GM23338 (cell line): ENCODE data around the gene TBC1D19.

Source experiments
- CTCF ChIP-seq, 2 experiments: fragments of 200-600 bp in 1 of 2; sonication (generic) in 1 of 2; conservative IDR thresholded peaks; 2 replicates each; pipeline versions ENCODE4 v1.5.1 to v1.6.1; 2016 to 2017; ENCODE audit warnings: antibody characterized with exemption in 2 of 2, low read depth in 2 of 2, mild to moderate bottlenecking in 2 of 2, moderate library complexity in 1 of 2
- EZH2 ChIP-seq: fragments of 200-600 bp; sonication (generic); IDR thresholded peaks from one replicate; pipeline ENCODE4 v1.8.0; 2017; ENCODE audit warnings: antibody characterized with exemption, mild to moderate bottlenecking, low read depth; ENCODE audit not compliant: unreplicated experiment
- EZH2phosphoT487 ChIP-seq: fragments of 200-600 bp; sonication (generic); IDR thresholded peaks from one replicate; pipeline ENCODE4 v1.8.1; 2018; ENCODE audit warnings: antibody characterized with exemption; ENCODE audit not compliant: unreplicated experiment
- JUNB ChIP-seq: IDR thresholded peaks from one replicate; pipeline ENCODE4 v1.6.1; 2016; ENCODE audit warnings: antibody characterized with exemption; ENCODE audit not compliant: unreplicated experiment
- NANOG ChIP-seq: IDR thresholded peaks from 2 replicates; pipeline ENCODE4 v1.6.1; 2016; ENCODE audit warnings: antibody characterized with exemption, borderline replicate concordance
- POLR2AphosphoS5 ChIP-seq: IDR thresholded peaks from 2 replicates; pipeline ENCODE4 v1.6.1; 2016; ENCODE audit warnings: antibody characterized with exemption, low read depth
- REST ChIP-seq: IDR thresholded peaks from one replicate; pipeline ENCODE4 v1.6.1; 2018; ENCODE audit warnings: antibody characterized with exemption; ENCODE audit not compliant: unreplicated experiment
- STAT1 ChIP-seq: IDR thresholded peaks from one replicate; pipeline ENCODE4 v1.6.1; 2016; ENCODE audit warnings: antibody characterized with exemption; ENCODE audit not compliant: unreplicated experiment
- ZNF331 ChIP-seq: fragments of 250-450 bp; sonication (Bioruptor Pico); IDR thresholded peaks from 2 replicates; pipeline ENCODE4 v1.5.0; 2020; ENCODE audit warnings: low read depth, mild to moderate bottlenecking, moderate library complexity
- ZNF462 ChIP-seq: fragments of 250-450 bp; sonication (Bioruptor Pico); IDR thresholded peaks from 2 replicates; pipeline ENCODE4 v1.5.0; 2020; ENCODE audit warnings: mild to moderate bottlenecking, moderate library complexity

GRCh38 chr4:26558166-26558895, 25.6 kb upstream of the TBC1D19 start:
- TF ChIP-seq CTCF (conservative IDR thresholded peaks at IDR 0.05; ENCODE audit: low read depth in 2 of 2) (no peak), ZNF462 (CRISPR knock-in tag) (no peak), POLR2AphosphoS5 (no peak), EZH2 (no peak), STAT1 (no peak), EZH2phosphoT487 (no peak), JUNB (no peak), REST (no peak), NANOG (no peak), ZNF331 (CRISPR knock-in tag) (no peak)
